AG04449 (cell line): ENCODE measurements around the gene DRD2.

ENCODE experiments used
- CTCF ChIA-PET: fragments of 350-600 bp; formaldehyde crosslinking; extraction: SDS; loops from one replicate; lab custom pipeline; 2021; ENCODE audit warnings: antibody characterized with exemption; lab: Yijun Ruan, JAX
- POLR2A ChIA-PET: fragments of 400-600, 350-600 bp; formaldehyde crosslinking; extraction: SDS; loops from one replicate; lab custom pipeline; 2020; ENCODE audit warnings: antibody characterized with exemption, inconsistent platforms; lab: Yijun Ruan, JAX
- DNase-seq: peaks from one replicate; pipeline ENCODE4 v3.0.0-alpha.2; 2010; ENCODE audit warnings: low read depth, low spot score
- H3K4me3 ChIP-seq: 2 replicates; pipeline ENCODE4 v1.5.1; 2011; ENCODE audit warnings: low read depth, mild to moderate bottlenecking, control low read depth, low read length
- CTCF ChIP-seq: IDR thresholded peaks from one replicate; pipeline ENCODE4 v1.5.1; 2011; ENCODE audit warnings: mild to moderate bottlenecking, moderate library complexity, low read length, control low read depth, inconsistent platforms; ENCODE audit not compliant: insufficient read depth; ENCODE audit errors: missing control alignments

The DRD2 gene

GRCh38 chr11:113467545-113467944 lies 7.7 kb downstream of the DRD2 start:
- no peak for TF ChIP-seq CTCF
- DNase-seq = no peak
- H3K4me3 ChIP-seq = no peak overlapping the region
- ChIA-PET POLR2A (no interaction called here), CTCF (no interaction called here)

GRCh38 chr11:113465786-113466185 lies 9.4 kb downstream of the DRD2 start:
- TF ChIP-seq CTCF = no peak
- DNase-seq = no peak
- ChIA-PET POLR2A (no interaction called here), CTCF (no interaction called here)
- H3K4me3 ChIP-seq = no peak overlapping the region

- CTCF ChIA-PET = no interaction called here
- POLR2A ChIA-PET = no interaction called here
- no peak for DNase-seq
- TF ChIP-seq CTCF = no peak
- H3K4me3 ChIP-seq = no peak overlapping the region
Measured at GRCh38 chr11:113464416-113464815, 10.8 kb downstream of the DRD2 start.

GRCh38 chr11:113462830-113463229 lies 12.4 kb downstream of the DRD2 start:
- no peak for TF ChIP-seq CTCF
- ChIA-PET POLR2A (no interaction called here), CTCF (no interaction called here)
- DNase-seq = no peak
- no peak overlapping the region for H3K4me3 ChIP-seq

- no peak overlapping the region for H3K4me3 ChIP-seq
- TF ChIP-seq CTCF = no peak
- DNase-seq = no peak
- ChIA-PET POLR2A (no interaction called here), CTCF (no interaction called here)
Measured at GRCh38 chr11:113461639-113462038, 13.6 kb downstream of the DRD2 start.

GRCh38 chr11:113460469-113460868 lies 14.7 kb downstream of the DRD2 start:
- no peak overlapping the region for H3K4me3 ChIP-seq
- TF ChIP-seq CTCF = no peak
- ChIA-PET POLR2A (no interaction called here), CTCF (no interaction called here)
- no peak for DNase-seq
